Neural progenitor cell (in vitro differentiated cells): ENCODE data around the gene RBPMS2. TPM values are rescaled to one million over a fixed set of nuclear protein-coding genes. Genes with fewer than 3 reads are reported as not detected.

ENCODE experiments used
- DNase-seq: peaks from one replicate; pipeline ENCODE4 v3.0.0-alpha.2; 2016; ENCODE audit warnings: low spot score
- H2AFZ ChIP-seq: fragments of 200-600 bp; sonication (generic); replicated peaks from 2 replicates; pipeline ENCODE4 v1.6.1; 2016; ENCODE audit warnings: antibody characterized with exemption
- H3F3A ChIP-seq: fragments of 200-600 bp; sonication (generic); 2 replicates; pipeline ENCODE4 v1.6.1; 2016; ENCODE audit warnings: antibody characterized with exemption, low read depth
- H3K27ac ChIP-seq: fragments of 200-600 bp; sonication (generic); 2 replicates; pipeline ENCODE4 v1.5.1; 2016; ENCODE audit warnings: mild to moderate bottlenecking
- H3K27me3 ChIP-seq: fragments of 200-600 bp; sonication (generic); 2 replicates; pipeline ENCODE4 v1.6.1; 2016; ENCODE audit warnings: mild to moderate bottlenecking, moderate library complexity
- H3K36me3 ChIP-seq: fragments of 200-600 bp; sonication (generic); 2 replicates; pipeline ENCODE4 v1.5.1; 2016
- H3K4me1 ChIP-seq: fragments of 200-600 bp; sonication (generic); 2 replicates; pipeline ENCODE4 v1.6.1; 2016; ENCODE audit warnings: mixed run types
- H3K4me2 ChIP-seq: fragments of 200-600 bp; sonication (generic); 2 replicates; pipeline ENCODE4 v1.6.1; 2016
- H3K4me3 ChIP-seq: fragments of 200-600 bp; sonication (generic); 2 replicates; pipeline ENCODE4 v1.5.1; 2016
- H3K79me2 ChIP-seq: fragments of 200-600 bp; sonication (generic); 2 replicates; pipeline ENCODE4 v1.6.1; 2016; ENCODE audit warnings: low read depth
- H3K9ac ChIP-seq: fragments of 200-600 bp; sonication (generic); 2 replicates; pipeline ENCODE4 v1.6.1; 2016
- H3K9me3 ChIP-seq: fragments of 200-600 bp; sonication (generic); 2 replicates; pipeline ENCODE4 v1.5.1; 2016; ENCODE audit warnings: low read depth
- H4K20me1 ChIP-seq: fragments of 200-600 bp; sonication (generic); 2 replicates; pipeline ENCODE4 v1.6.1; 2016; ENCODE audit warnings: low read depth
- H3K27ac Mint-ChIP-seq: 3 replicates; pipeline ENCODE4 v1.8.0; 2021; ENCODE audit warnings: mixed read lengths
- H3K27me3 Mint-ChIP-seq: 2 replicates; pipeline ENCODE4 v1.8.0; 2022; ENCODE audit warnings: low read depth, mild to moderate bottlenecking, inconsistent platforms, moderate library complexity, mixed read lengths; ENCODE audit not compliant: insufficient read depth
- H3K36me3 Mint-ChIP-seq: 3 replicates; pipeline ENCODE4 v1.8.0; 2021; ENCODE audit warnings: mixed read lengths
- H3K4me1 Mint-ChIP-seq: 3 replicates; pipeline ENCODE4 v1.8.0; 2021; ENCODE audit warnings: mixed read lengths
- H3K4me3 Mint-ChIP-seq: 3 replicates; pipeline ENCODE4 v1.8.0; 2021; ENCODE audit warnings: mild to moderate bottlenecking, moderate library complexity, mixed read lengths
- H3K9me3 Mint-ChIP-seq: 3 replicates; pipeline ENCODE4 v1.8.0; 2020; ENCODE audit warnings: mixed read lengths
- EZH2 ChIP-seq: fragments of 200-600 bp; sonication (generic); IDR thresholded peaks from 2 replicates; pipeline ENCODE4 v1.6.1; 2017; ENCODE audit warnings: antibody characterized with exemption, mild to moderate bottlenecking, moderate library complexity
- EZH2phosphoT487 ChIP-seq: fragments of 200-600 bp; sonication (generic); IDR thresholded peaks from 2 replicates; pipeline ENCODE4 v1.6.1; 2017; ENCODE audit warnings: antibody characterized with exemption
- total RNA-seq: library from RNA; depleted of rRNA; stranded (reverse); fragments of >200 nt; gene quantifications from 2 replicates; pipeline ENCODE4 v1.2.3, GENCODE V29; 2015; ENCODE audit warnings: low replicate concordance
- TF ChIP-seq, protein P1 (sequence below): fragments of 200-600 bp; sonication (generic); IDR thresholded peaks from 2 replicates; pipeline ENCODE4 v1.5.1; 2017; ENCODE audit warnings: antibody characterized with exemption, mild to moderate bottlenecking

The RBPMS2 gene
- total RNA-seq, 1 donor from 2014 or later = 0.15 TPM

DNA sequence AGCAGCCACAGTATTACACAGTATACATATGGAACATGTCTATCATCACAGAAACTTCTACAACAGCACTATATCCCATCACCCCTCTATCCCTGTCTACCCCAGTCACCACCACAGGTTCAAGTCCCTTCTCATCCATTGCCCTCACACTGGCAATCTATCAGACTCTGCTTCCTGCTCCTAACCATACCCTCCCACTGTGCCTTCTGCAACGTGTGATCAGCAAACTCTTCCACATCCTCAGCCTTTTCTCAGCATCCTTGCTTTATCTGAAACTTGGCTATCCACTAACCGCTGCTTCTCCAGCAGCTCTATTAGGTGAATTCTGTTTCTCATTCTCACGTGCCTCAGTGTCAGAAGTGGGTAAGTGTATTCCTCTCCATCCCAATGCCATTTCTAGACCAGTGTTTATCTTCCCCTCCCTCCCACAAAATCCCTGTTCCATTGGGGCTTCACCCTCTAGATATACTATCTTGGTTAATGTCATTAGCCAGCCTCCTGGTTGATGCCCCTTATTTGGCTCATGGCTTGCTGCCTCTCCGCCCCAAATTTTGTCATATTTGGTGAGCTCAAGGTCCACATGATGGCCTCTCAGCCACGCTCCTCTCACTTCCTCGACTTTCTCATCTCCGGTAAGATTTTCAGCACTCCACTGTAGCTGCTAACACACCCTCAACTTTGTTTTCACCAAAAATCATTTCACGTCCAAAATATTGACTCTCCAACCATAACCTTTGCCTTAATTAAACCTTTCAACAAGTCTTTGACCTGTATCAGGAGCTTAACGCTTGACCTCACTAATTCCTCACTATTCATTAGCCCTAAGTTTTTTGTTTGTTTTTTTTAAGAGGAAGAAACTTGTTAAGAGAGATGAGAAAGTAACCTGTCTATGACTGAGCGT lies 69.1 kb downstream of the RBPMS2 start:
- no peaks in the 10 kb centered on the region for H3K9me3 Mint-ChIP-seq
- H3K9me3 ChIP-seq = no peaks in the 10 kb centered on the region
- peak overlapping the region; percentile 3 for H3K4me3 Mint-ChIP-seq
- H3K4me1 Mint-ChIP-seq = peaks cover 20% of the 10 kb centered on the region
- H3K36me3 Mint-ChIP-seq = peaks cover 16% of the 10 kb centered on the region
- no peak for TF ChIP-seq EZH2phosphoT487
- no peak for TF ChIP-seq EZH2
- TF ChIP-seq, protein P1, sequence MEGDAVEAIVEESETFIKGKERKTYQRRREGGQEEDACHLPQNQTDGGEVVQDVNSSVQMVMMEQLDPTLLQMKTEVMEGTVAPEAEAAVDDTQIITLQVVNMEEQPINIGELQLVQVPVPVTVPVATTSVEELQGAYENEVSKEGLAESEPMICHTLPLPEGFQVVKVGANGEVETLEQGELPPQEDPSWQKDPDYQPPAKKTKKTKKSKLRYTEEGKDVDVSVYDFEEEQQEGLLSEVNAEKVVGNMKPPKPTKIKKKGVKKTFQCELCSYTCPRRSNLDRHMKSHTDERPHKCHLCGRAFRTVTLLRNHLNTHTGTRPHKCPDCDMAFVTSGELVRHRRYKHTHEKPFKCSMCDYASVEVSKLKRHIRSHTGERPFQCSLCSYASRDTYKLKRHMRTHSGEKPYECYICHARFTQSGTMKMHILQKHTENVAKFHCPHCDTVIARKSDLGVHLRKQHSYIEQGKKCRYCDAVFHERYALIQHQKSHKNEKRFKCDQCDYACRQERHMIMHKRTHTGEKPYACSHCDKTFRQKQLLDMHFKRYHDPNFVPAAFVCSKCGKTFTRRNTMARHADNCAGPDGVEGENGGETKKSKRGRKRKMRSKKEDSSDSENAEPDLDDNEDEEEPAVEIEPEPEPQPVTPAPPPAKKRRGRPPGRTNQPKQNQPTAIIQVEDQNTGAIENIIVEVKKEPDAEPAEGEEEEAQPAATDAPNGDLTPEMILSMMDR = no peak
- peaks cover 2% of the 10 kb centered on the region for H3K27me3 Mint-ChIP-seq
- H3K9ac ChIP-seq = no peak overlapping the region
- H3F3A ChIP-seq = peaks cover 9% of the 10 kb centered on the region
- H3K4me1 ChIP-seq = peaks cover 1% of the 10 kb centered on the region
- H3K27me3 ChIP-seq = no peaks in the 10 kb centered on the region
- DNase-seq = no peak
- peaks cover 2% of the 10 kb centered on the region for H4K20me1 ChIP-seq
- H3K27ac Mint-ChIP-seq = no peak overlapping the region
- no peak overlapping the region for H3K27ac ChIP-seq
- peaks cover 17% of the 10 kb centered on the region for H3K79me2 ChIP-seq
- H2AFZ ChIP-seq = no peak overlapping the region
- no peak overlapping the region for H3K4me2 ChIP-seq
- H3K4me3 ChIP-seq = no peak overlapping the region
- H3K36me3 ChIP-seq = no peaks in the 10 kb centered on the region

DNA sequence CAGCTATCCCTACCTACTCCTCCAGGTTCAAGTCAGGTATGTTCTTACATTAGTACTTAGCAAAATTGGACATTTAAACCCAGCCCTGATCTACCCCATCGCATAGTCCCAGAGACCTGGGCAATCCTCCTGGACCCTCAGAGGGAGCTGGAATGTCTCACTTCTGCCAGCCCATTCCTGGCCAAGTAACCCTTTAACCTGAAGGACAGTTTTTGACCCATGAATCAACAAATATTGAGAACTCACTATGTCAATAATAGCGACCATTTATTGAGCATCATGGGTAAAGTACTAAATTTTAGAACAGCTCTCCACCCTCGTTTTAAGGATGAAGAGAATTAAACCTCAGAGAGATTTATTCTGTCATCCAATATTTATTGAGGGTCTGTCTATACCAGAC lies 70.4 kb downstream of the RBPMS2 start:
- H3K4me2 ChIP-seq = no peak overlapping the region
- no peak for DNase-seq
- H3K4me3 ChIP-seq = no peak overlapping the region
- H3K9me3 Mint-ChIP-seq = no peaks in the 10 kb centered on the region
- peaks cover 30% of the 10 kb centered on the region for H3K4me1 Mint-ChIP-seq
- peaks cover 29% of the 10 kb centered on the region for H3K79me2 ChIP-seq
- no peak overlapping the region for H2AFZ ChIP-seq
- no peak overlapping the region for H3K27ac ChIP-seq
- TF ChIP-seq EZH2 = no peak
- no peak for TF ChIP-seq EZH2phosphoT487
- no peaks in the 10 kb centered on the region for H3K27me3 ChIP-seq
- peaks cover 14% of the 10 kb centered on the region for H3K36me3 Mint-ChIP-seq
- H3K9me3 ChIP-seq = no peaks in the 10 kb centered on the region
- H4K20me1 ChIP-seq = peaks cover 14% of the 10 kb centered on the region
- H3K9ac ChIP-seq = no peak overlapping the region
- H3K36me3 ChIP-seq = no peaks in the 10 kb centered on the region
- no peak overlapping the region for H3K4me3 Mint-ChIP-seq
- peaks cover 3% of the 10 kb centered on the region for H3K27me3 Mint-ChIP-seq
- H3K27ac Mint-ChIP-seq = no peak overlapping the region
- H3K4me1 ChIP-seq = peaks cover 12% of the 10 kb centered on the region
- H3F3A ChIP-seq = peaks cover 22% of the 10 kb centered on the region

- Histone ChIP-seq H3K4me1 (peaks cover 22% of the 10 kb centered on the region), H3K27me3 (no peaks in the 10 kb centered on the region), H2AFZ (peak overlapping the region; percentile 47), H3K9ac (peak overlapping the region; percentile 15), H3F3A (peaks cover 32% of the 10 kb centered on the region), H3K36me3 (no peaks in the 10 kb centered on the region), H4K20me1 (peaks cover 28% of the 10 kb centered on the region), H3K4me3 (peak overlapping the region; percentile 87), H3K27ac (no peak overlapping the region), H3K9me3 (no peaks in the 10 kb centered on the region), H3K79me2 (peaks cover 43% of the 10 kb centered on the region), H3K4me2 (peak overlapping the region; percentile 89)
- DNase-seq = no peak
- Mint-ChIP-seq H3K36me3 (peaks cover 14% of the 10 kb centered on the region), H3K27ac (peak overlapping the region; percentile 88), H3K4me3 (peak overlapping the region; percentile 90), H3K27me3 (peaks cover 6% of the 10 kb centered on the region), H3K9me3 (no peaks in the 10 kb centered on the region), H3K4me1 (peaks cover 42% of the 10 kb centered on the region)
- TF ChIP-seq EZH2phosphoT487 (no peak), EZH2 (no peak)
- TF ChIP-seq, protein P1 = no peak
These were observed 71.8 kb downstream of the RBPMS2 start for GRCh38 chr15:64703632-64703959.
